Liver (tissue), 9 donors: ENCODE data around the gene NPIPA1. TPM values are rescaled to one million over a fixed set of nuclear protein-coding genes. Genes with fewer than 3 reads are reported as not detected.

Experiments
- DNase-seq: peaks from one replicate; pipeline ENCODE4 v3.0.0-alpha.2; 2017; ENCODE audit warnings: low spot score
- H3K27ac ChIP-seq, 2 donors: one replicate each; pipeline ENCODE4 v1.7.0; 2013; ENCODE audit warnings: inconsistent platforms in 2 of 2, low read length in 2 of 2, control low read depth in 1 of 2, low read depth in 1 of 2, mild to moderate bottlenecking in 1 of 2
- H3K27me3 ChIP-seq, 4 donors: one replicate each; pipeline versions ENCODE4 v1.6.1 to v1.7.0; 2013; ENCODE audit warnings: low read length in 3 of 4, inconsistent platforms in 1 of 4, mild to moderate bottlenecking in 1 of 4, moderate library complexity in 1 of 4; ENCODE audit not compliant: control insufficient read depth in 4 of 4, insufficient read depth in 4 of 4
- H3K36me3 ChIP-seq, 4 donors: one replicate each; pipeline versions ENCODE4 v1.6.1 to v1.7.0; 2013; ENCODE audit warnings: low read length in 3 of 4, mild to moderate bottlenecking in 3 of 4, low read depth in 1 of 4, moderate library complexity in 1 of 4; ENCODE audit not compliant: control insufficient read depth in 4 of 4, insufficient read depth in 3 of 4
- H3K4me1 ChIP-seq, 4 donors: one replicate each; pipeline versions ENCODE4 v1.6.1 to v1.7.0; 2013; ENCODE audit warnings: low read length in 3 of 4, mild to moderate bottlenecking in 3 of 4, moderate library complexity in 1 of 4; ENCODE audit not compliant: control insufficient read depth in 4 of 4, insufficient read depth in 4 of 4
- H3K4me3 ChIP-seq, 3 donors: one replicate each; pipeline versions ENCODE4 v1.6.1 to v1.7.0; 2013; ENCODE audit warnings: low read length in 3 of 3, control low read depth in 1 of 3, low read depth in 1 of 3, mild to moderate bottlenecking in 1 of 3
- H3K9ac ChIP-seq, 2 donors: one replicate each; pipeline ENCODE4 v1.7.0; 2013; ENCODE audit warnings: low read length in 2 of 2, mild to moderate bottlenecking in 2 of 2, moderate library complexity in 2 of 2, control low read depth in 1 of 2, low read depth in 1 of 2
- H3K9me3 ChIP-seq, 4 donors: one replicate each; pipeline versions ENCODE4 v1.6.1 to v1.7.0; 2013; ENCODE audit warnings: low read length in 3 of 4; ENCODE audit not compliant: control insufficient read depth in 4 of 4
- EGR1 ChIP-seq, 2 donors: IDR thresholded peaks; 2 replicates each; pipeline ENCODE4 v1.6.1; 2016 to 2018; ENCODE audit warnings: antibody characterized with exemption in 2 of 2, low read depth in 2 of 2
- FOXA1 ChIP-seq: IDR thresholded peaks from 2 replicates; pipeline ENCODE4 v1.6.1; 2016; ENCODE audit warnings: antibody characterized with exemption
- FOXA2 ChIP-seq: IDR thresholded peaks from 2 replicates; pipeline ENCODE4 v1.6.1; 2016; ENCODE audit warnings: antibody characterized with exemption
- GABPA ChIP-seq, 2 donors: IDR thresholded peaks in 1 of 2; conservative IDR thresholded peaks in 1 of 2; 2 replicates each; pipeline ENCODE4 v1.6.1; 2016; ENCODE audit warnings: antibody characterized with exemption in 2 of 2, mild to moderate bottlenecking in 1 of 2, moderate library complexity in 1 of 2
- HNF4A ChIP-seq, 2 donors: conservative IDR thresholded peaks; 2 replicates each; pipeline ENCODE4 v1.6.1; 2016; ENCODE audit warnings: antibody characterized with exemption in 2 of 2, mild to moderate bottlenecking in 2 of 2
- HNF4G ChIP-seq: IDR thresholded peaks from 2 replicates; pipeline ENCODE4 v1.6.1; 2016; ENCODE audit warnings: antibody characterized with exemption
- JUND ChIP-seq, 2 donors: IDR thresholded peaks; 2 replicates each; pipeline ENCODE4 v1.6.1; 2016; ENCODE audit warnings: antibody characterized with exemption in 2 of 2
- MAX ChIP-seq: IDR thresholded peaks from 2 replicates; pipeline ENCODE4 v1.6.1; 2016; ENCODE audit warnings: antibody characterized with exemption
- NR2F2 ChIP-seq: IDR thresholded peaks from 2 replicates; pipeline ENCODE4 v1.6.1; 2016; ENCODE audit warnings: antibody characterized with exemption
- RAD21 ChIP-seq, 2 donors: IDR thresholded peaks; 2 replicates each; pipeline ENCODE4 v1.6.1; 2016; ENCODE audit warnings: antibody characterized with exemption in 2 of 2, mild to moderate bottlenecking in 2 of 2
- RXRA ChIP-seq, 2 donors: IDR thresholded peaks; 2 replicates each; pipeline ENCODE4 v1.6.1; 2017 to 2018; ENCODE audit warnings: antibody characterized with exemption in 2 of 2, mild to moderate bottlenecking in 1 of 2
- SP1 ChIP-seq: IDR thresholded peaks from 2 replicates; pipeline ENCODE4 v1.6.1; 2018; ENCODE audit warnings: antibody characterized with exemption, mild to moderate bottlenecking
- TAF1 ChIP-seq: conservative IDR thresholded peaks from 2 replicates; pipeline ENCODE4 v1.6.1; 2016; ENCODE audit warnings: antibody characterized with exemption, mild to moderate bottlenecking
- YY1 ChIP-seq: IDR thresholded peaks from 2 replicates; pipeline ENCODE4 v1.6.1; 2016; ENCODE audit warnings: antibody characterized with exemption, mild to moderate bottlenecking
- WGBS: extraction: QIAGEN DNeasy Blood & Tissue Kit; methylation state at CpG from one replicate; pipeline ENCODE4 v1.1.7; 2013; 5-methylcytosine and 5-hydroxymethylcytosine counted together
- polyA plus RNA-seq, 2 donors: library from polyadenylated mRNA; stranded (reverse) in 1 of 2; unstranded in 1 of 2; fragments of 200-250 nt in 1 of 2; fragments of >200 nt in 1 of 2; fragmentation: Nextera tagmentation in 1 of 2; extraction: Ambion mirVana in 1 of 2; gene quantifications; one replicate each; pipeline versions ENCODE4 v1.2.1 to v1.2.3, GENCODE V29; 2013 to 2015
- total RNA-seq, 2 donors: library from RNA; depleted of rRNA; stranded (reverse); fragments of >200 nt; gene quantifications; one replicate each; pipeline ENCODE4 v1.2.3, GENCODE V29; 2014
- TF ChIP-seq, protein P1 (sequence below): IDR thresholded peaks from 2 replicates; pipeline ENCODE4 v1.6.1; 2016; ENCODE audit warnings: antibody characterized with exemption
- TF ChIP-seq, protein P2 (sequence below): IDR thresholded peaks from 2 replicates; pipeline ENCODE4 v1.6.1; 2016; ENCODE audit warnings: antibody characterized with exemption
- TF ChIP-seq, protein P3 (sequence below): fragments of 150-350 bp; IDR thresholded peaks from 2 replicates; pipeline ENCODE4 v1.5.1; 2017; ENCODE audit warnings: improper control_type of control experiment, low read depth, low read length; ENCODE audit not compliant: missing input control
- donor health status: healthy.
- donor health status: healthy.
- donor health status: healthy.
- donor health status: healthy.
- donor health status: healthy.

NPIPA1 gene
- total and polyA plus RNA-seq, 4 donors: 10.3 to 43.4 (median 18.7) TPM

- no peaks in the 10 kb centered on the region for H3K9me3 ChIP-seq
- H3K9ac ChIP-seq: no peak overlapping the region
- no peaks in the 10 kb centered on the region for H3K27me3 ChIP-seq
- no peak for TF ChIP-seq TAF1
- TF ChIP-seq FOXA1: no peak
- no peak for TF ChIP-seq GABPA (IDR thresholded peaks at IDR 0.05 in 1 of 2, conservative IDR thresholded peaks at IDR 0.05 in 1 of 2)
- no peak for TF ChIP-seq RAD21 (IDR thresholded peaks at IDR 0.05)
- TF ChIP-seq, protein P1, sequence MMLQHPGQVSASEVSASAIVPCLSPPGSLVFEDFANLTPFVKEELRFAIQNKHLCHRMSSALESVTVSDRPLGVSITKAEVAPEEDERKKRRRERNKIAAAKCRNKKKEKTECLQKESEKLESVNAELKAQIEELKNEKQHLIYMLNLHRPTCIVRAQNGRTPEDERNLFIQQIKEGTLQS: no peak
- no peak for TF ChIP-seq FOXA2
- TF ChIP-seq HNF4G: no peak
- no peak for TF ChIP-seq EGR1 (IDR thresholded peaks at IDR 0.05; ENCODE audit: low read depth in 2 of 2)
- no peak overlapping the region for H3K4me3 ChIP-seq
- 78% methylated on average over 8 of the region's 8 CpGs for WGBS
- H3K27ac ChIP-seq: no peak overlapping the region
- no peaks in the 10 kb centered on the region for H3K4me1 ChIP-seq
- H3K36me3 ChIP-seq: no peaks in the 10 kb centered on the region
- no peak for DNase-seq
These were observed 26.3 kb downstream of the NPIPA1 start for GRCh38 chr16:14963281-14964173.

- Histone ChIP-seq H3K9me3 (no peaks in the 10 kb centered on the region), H3K4me3 (no peak overlapping the region), H3K27ac (no peak overlapping the region), H3K27me3 (no peaks in the 10 kb centered on the region), H3K4me1 (peaks cover 0 to 2% (median 0%) of the 10 kb centered on the region in 4 donors), H3K36me3 (no peaks in the 10 kb centered on the region), H3K9ac (no peak overlapping the region)
- no peak for DNase-seq
- 90% methylated on average over 17 of the region's 17 CpGs for WGBS
- TF ChIP-seq, protein P2, sequence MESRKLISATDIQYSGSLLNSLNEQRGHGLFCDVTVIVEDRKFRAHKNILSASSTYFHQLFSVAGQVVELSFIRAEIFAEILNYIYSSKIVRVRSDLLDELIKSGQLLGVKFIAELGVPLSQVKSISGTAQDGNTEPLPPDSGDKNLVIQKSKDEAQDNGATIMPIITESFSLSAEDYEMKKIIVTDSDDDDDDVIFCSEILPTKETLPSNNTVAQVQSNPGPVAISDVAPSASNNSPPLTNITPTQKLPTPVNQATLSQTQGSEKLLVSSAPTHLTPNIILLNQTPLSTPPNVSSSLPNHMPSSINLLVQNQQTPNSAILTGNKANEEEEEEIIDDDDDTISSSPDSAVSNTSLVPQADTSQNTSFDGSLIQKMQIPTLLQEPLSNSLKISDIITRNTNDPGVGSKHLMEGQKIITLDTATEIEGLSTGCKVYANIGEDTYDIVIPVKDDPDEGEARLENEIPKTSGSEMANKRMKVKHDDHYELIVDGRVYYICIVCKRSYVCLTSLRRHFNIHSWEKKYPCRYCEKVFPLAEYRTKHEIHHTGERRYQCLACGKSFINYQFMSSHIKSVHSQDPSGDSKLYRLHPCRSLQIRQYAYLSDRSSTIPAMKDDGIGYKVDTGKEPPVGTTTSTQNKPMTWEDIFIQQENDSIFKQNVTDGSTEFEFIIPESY: no peak
- TF ChIP-seq RAD21 (IDR thresholded peaks at IDR 0.05): no peak
- TF ChIP-seq, protein P3, sequence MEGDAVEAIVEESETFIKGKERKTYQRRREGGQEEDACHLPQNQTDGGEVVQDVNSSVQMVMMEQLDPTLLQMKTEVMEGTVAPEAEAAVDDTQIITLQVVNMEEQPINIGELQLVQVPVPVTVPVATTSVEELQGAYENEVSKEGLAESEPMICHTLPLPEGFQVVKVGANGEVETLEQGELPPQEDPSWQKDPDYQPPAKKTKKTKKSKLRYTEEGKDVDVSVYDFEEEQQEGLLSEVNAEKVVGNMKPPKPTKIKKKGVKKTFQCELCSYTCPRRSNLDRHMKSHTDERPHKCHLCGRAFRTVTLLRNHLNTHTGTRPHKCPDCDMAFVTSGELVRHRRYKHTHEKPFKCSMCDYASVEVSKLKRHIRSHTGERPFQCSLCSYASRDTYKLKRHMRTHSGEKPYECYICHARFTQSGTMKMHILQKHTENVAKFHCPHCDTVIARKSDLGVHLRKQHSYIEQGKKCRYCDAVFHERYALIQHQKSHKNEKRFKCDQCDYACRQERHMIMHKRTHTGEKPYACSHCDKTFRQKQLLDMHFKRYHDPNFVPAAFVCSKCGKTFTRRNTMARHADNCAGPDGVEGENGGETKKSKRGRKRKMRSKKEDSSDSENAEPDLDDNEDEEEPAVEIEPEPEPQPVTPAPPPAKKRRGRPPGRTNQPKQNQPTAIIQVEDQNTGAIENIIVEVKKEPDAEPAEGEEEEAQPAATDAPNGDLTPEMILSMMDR: no peak
- TF ChIP-seq JUND (IDR thresholded peaks at IDR 0.05): no peak
- TF ChIP-seq MAX: no peak
- TF ChIP-seq SP1: no peak
- no peak for TF ChIP-seq GABPA (IDR thresholded peaks at IDR 0.05 in 1 of 2, conservative IDR thresholded peaks at IDR 0.05 in 1 of 2)
- TF ChIP-seq NR2F2: no peak
- TF ChIP-seq FOXA2: no peak
- no peak for TF ChIP-seq TAF1
- no peak for TF ChIP-seq HNF4A (conservative IDR thresholded peaks at IDR 0.05)
- no peak for TF ChIP-seq FOXA1
- TF ChIP-seq YY1: no peak
- no peak for TF ChIP-seq EGR1 (IDR thresholded peaks at IDR 0.05; ENCODE audit: low read depth in 2 of 2)
- no peak for TF ChIP-seq RXRA (IDR thresholded peaks at IDR 0.05)
- TF ChIP-seq, protein P1: no peak
- no peak for TF ChIP-seq HNF4G
These were observed 28.1 kb downstream of the NPIPA1 start for GRCh38 chr16:14965328-14965727.
